Lung microvascular endothelial cell (primary cell): ENCODE data around the gene MYMK. TPM values are rescaled to one million over a fixed set of nuclear protein-coding genes. Genes with fewer than 3 reads are reported as not detected.

Experiments used
- DNase-seq, 2 donors: peaks; one replicate each; pipeline versions ENCODE4 v3.0.0 to v3.0.0-alpha.2; 2010; ENCODE audit warnings: low read depth in 2 of 2
- total RNA-seq: library from RNA; depleted of rRNA; stranded (reverse); fragments of >200 nt; gene quantifications from 2 replicates; pipeline ENCODE4 v1.2.1, GENCODE V29; 2014

The MYMK gene
- total RNA-seq, 1 donor from 2014 or later = not detected

- no peak for DNase-seq
Measured at GRCh38 chr9:133487331-133487725, 37.4 kb downstream of the MYMK start.

- DNase-seq = no peak
Measured at GRCh38 chr9:133485531-133486260, 39.1 kb downstream of the MYMK start.

GRCh38 chr9:133484671-133485437, 39.9 kb downstream of the MYMK start:
- no peak for DNase-seq

GRCh38 chr9:133483611-133484010, 41.1 kb downstream of the MYMK start:
- DNase-seq = no peak

- peak; percentile 81 to 84 for DNase-seq
Measured at GRCh38 chr9:133478851-133479711, 45.7 kb downstream of the MYMK start, which contains the start of gene SLC2A6. SLC2A6 (minus strand) TSS chr9:133479099; CDS start chr9:133479059, 40 bp downstream.

GRCh38 chr9:133477992-133478850, 46.5 kb downstream of the MYMK start:
- DNase-seq = peak; percentile 58 to 76

GRCh38 chr9:133477461-133477860, 47.3 kb downstream of the MYMK start:
- no peak for DNase-seq

- DNase-seq = no peak
Measured at GRCh38 chr9:133476941-133477340, 47.8 kb downstream of the MYMK start.

- DNase-seq = no peak
Measured at GRCh38 chr9:133476036-133476931, 48.5 kb downstream of the MYMK start.

GRCh38 chr9:133475292-133476012, 49.3 kb downstream of the MYMK start:
- DNase-seq = no peak

- no peak for DNase-seq
Measured at GRCh38 chr9:133474853-133475252, 49.9 kb downstream of the MYMK start.

- no peak for DNase-seq
Measured at GRCh38 chr9:133474215-133474614, 50.5 kb downstream of the MYMK start.

GRCh38 chr9:133473743-133474142, 51.0 kb downstream of the MYMK start:
- no peak for DNase-seq

- DNase-seq = no peak
Measured at GRCh38 chr9:133472753-133473378, 51.9 kb downstream of the MYMK start.

GRCh38 chr9:133472277-133472645, 52.5 kb downstream of the MYMK start:
- no peak for DNase-seq

GRCh38 chr9:133471551-133472276, 53.0 kb downstream of the MYMK start:
- DNase-seq = no peak

- no peak for DNase-seq
Measured at GRCh38 chr9:133470988-133471387, 53.8 kb downstream of the MYMK start.

GRCh38 chr9:133470427-133470924, 54.3 kb downstream of the MYMK start:
- DNase-seq = no peak
